ENCODE measurements around the gene AP2A2. TPM values are rescaled to one million over a fixed set of nuclear protein-coding genes. Genes with fewer than 3 reads are reported as not detected.

AP2A2 gene
- total RNA-seq, 2 experiments from 2014 or later = 45.9 to 46.6 TPM

DNA sequence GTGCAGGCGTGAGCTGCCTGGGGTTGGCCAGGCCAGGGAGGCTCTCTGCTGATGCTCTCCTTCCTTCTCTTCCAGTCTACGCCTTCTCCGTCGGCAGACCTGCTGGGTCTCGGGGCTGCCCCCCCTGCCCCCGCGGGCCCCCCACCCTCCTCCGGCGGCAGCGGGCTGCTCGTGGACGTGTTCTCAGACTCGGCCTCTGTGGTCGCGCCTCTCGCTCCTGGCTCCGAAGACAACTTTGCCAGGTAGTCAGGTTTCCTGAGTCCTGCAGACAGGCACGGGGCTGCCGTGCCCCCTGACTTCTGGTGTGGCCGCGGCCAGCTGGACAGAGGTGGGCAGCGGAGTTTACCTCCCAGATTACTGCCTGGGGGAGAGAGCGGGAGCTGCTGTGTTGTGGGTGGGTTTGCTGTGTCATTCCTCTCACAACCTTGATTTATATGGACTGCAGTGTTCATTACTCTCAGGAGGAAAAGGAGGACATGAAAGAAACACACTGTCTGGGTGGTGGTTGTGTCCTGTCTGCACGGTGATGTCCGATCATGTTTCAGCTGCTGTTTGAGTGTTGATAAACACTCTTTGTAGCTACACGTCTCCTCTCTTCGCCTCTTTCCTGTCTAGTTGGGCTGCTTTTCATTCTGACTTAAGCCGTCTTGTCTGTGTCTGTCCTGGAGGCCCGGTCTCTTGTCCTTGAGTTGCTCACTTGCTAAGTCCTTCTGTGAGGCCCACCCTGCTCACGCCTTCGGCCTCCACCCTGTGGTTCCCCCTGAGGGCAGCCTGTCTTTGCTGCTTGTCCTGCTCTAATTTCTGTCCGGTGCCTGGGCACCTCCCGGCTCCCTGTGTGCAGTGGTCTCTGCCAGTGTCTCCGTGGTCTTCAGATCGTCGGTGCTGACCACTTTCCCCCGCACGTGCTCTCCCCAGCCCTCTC is 74.9 kb downstream of the AP2A2 start:
- no peak overlapping the region for H3K27ac ChIP-seq (ENCODE audit: low read depth in 1 of 2, low read length in 2 of 2)
- H3K4me3 ChIP-seq (ENCODE audit: low read length) = no peak overlapping the region
- H3K4me1 ChIP-seq (ENCODE audit: insufficient read depth, low read length) = no peaks in the 10 kb centered on the region
- H3K9me3 ChIP-seq (ENCODE audit: control insufficient read depth in 1 of 2, insufficient read depth in 1 of 2, low read length in 2 of 2) = no peaks in the 10 kb centered on the region
- ATAC-seq (ENCODE audit: poor library complexity) (no peak), DNase-seq (no peak)
- intact Hi-C loops (cut with DNase I, micrococcal nuclease) = no loop called here
- H3K9me3 Mint-ChIP-seq = no peaks in the 10 kb centered on the region
- TF ChIP-seq, protein P1, sequence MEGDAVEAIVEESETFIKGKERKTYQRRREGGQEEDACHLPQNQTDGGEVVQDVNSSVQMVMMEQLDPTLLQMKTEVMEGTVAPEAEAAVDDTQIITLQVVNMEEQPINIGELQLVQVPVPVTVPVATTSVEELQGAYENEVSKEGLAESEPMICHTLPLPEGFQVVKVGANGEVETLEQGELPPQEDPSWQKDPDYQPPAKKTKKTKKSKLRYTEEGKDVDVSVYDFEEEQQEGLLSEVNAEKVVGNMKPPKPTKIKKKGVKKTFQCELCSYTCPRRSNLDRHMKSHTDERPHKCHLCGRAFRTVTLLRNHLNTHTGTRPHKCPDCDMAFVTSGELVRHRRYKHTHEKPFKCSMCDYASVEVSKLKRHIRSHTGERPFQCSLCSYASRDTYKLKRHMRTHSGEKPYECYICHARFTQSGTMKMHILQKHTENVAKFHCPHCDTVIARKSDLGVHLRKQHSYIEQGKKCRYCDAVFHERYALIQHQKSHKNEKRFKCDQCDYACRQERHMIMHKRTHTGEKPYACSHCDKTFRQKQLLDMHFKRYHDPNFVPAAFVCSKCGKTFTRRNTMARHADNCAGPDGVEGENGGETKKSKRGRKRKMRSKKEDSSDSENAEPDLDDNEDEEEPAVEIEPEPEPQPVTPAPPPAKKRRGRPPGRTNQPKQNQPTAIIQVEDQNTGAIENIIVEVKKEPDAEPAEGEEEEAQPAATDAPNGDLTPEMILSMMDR (IDR thresholded peaks at IDR 0.05) = no peak
- ChIA-PET POLR2A (no interaction called here), CTCF (no interaction called here)
- H3K36me3 Mint-ChIP-seq (ENCODE audit: low read depth) = peaks cover 67% of the 10 kb centered on the region
- H3K36me3 ChIP-seq (ENCODE audit: insufficient read depth, low read length) = peaks cover 61% of the 10 kb centered on the region
- H3K27me3 ChIP-seq (ENCODE audit: control insufficient read depth in 1 of 2, insufficient read depth in 2 of 2, low read length in 2 of 2) = no peaks in the 10 kb centered on the region
- no peaks in the 10 kb centered on the region for H3K27me3 Mint-ChIP-seq
- H3K27ac Mint-ChIP-seq = no peak overlapping the region
- peaks cover 11% of the 10 kb centered on the region for H3K4me1 Mint-ChIP-seq (ENCODE audit: low read depth)
- H3K4me3 Mint-ChIP-seq = no peak overlapping the region

DNA sequence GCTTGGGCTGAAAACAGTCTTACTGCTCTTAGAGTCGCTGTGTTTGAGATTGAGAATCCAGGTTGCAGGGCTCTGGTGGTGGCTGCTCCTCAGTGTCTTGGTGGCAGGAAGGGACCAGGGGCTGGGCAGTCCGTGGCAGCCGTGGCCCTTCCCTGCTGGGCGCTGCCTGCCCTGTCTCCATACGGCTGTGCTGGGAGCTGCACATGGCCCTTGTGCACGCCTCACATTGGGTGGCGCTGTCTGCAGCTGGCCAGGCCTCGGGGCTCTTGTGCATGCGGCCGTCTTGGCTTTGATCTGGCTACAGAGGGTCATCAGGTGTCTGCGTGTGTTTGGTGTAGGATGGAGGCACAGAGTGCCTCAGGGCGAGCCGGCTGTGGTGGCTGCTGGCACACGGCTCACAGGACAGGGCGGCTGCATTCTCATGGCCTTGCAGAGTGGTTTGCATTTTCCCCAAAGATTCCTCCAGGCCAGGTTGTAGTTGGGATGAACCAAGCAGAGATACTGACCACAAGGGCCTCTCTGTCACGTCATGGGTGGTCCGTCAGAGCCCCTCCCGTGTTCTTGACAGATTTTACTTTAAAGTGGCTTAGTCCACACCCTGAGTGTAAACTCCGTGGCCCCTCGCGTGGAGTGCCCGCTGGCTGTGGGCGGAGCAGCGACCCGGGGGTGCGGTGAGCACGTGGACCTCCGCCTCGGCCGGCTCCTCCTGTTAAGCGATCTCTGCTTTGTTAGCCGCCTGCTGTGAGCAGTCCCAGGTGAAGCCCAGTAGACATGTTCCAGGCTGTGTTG is 76.1 kb downstream of the AP2A2 start:
- Histone ChIP-seq H3K9me3 (ENCODE audit: control insufficient read depth in 1 of 2, insufficient read depth in 1 of 2, low read length in 2 of 2) (no peaks in the 10 kb centered on the region), H3K27ac (ENCODE audit: low read depth in 1 of 2, low read length in 2 of 2) (no peak overlapping the region), H3K4me3 (ENCODE audit: low read length) (no peak overlapping the region), H3K36me3 (ENCODE audit: insufficient read depth, low read length) (peaks cover 62% of the 10 kb centered on the region), H3K27me3 (ENCODE audit: control insufficient read depth in 1 of 2, insufficient read depth in 2 of 2, low read length in 2 of 2) (no peaks in the 10 kb centered on the region), H3K4me1 (ENCODE audit: insufficient read depth, low read length) (no peaks in the 10 kb centered on the region)
- H3K4me1 Mint-ChIP-seq (ENCODE audit: low read depth) = peaks cover 2% of the 10 kb centered on the region
- ChIA-PET POLR2A (no interaction called here), CTCF (no interaction called here)
- H3K27ac Mint-ChIP-seq = no peak overlapping the region
- no peaks in the 10 kb centered on the region for H3K27me3 Mint-ChIP-seq
- H3K36me3 Mint-ChIP-seq (ENCODE audit: low read depth) = peaks cover 67% of the 10 kb centered on the region
- TF ChIP-seq, protein P1 (IDR thresholded peaks at IDR 0.05) = no peak
- intact Hi-C loops (cut with DNase I, micrococcal nuclease) = no loop called here
- ATAC-seq (ENCODE audit: poor library complexity) (no peak), DNase-seq (no peak)
- H3K4me3 Mint-ChIP-seq = no peak overlapping the region
- H3K9me3 Mint-ChIP-seq = no peaks in the 10 kb centered on the region

DNA sequence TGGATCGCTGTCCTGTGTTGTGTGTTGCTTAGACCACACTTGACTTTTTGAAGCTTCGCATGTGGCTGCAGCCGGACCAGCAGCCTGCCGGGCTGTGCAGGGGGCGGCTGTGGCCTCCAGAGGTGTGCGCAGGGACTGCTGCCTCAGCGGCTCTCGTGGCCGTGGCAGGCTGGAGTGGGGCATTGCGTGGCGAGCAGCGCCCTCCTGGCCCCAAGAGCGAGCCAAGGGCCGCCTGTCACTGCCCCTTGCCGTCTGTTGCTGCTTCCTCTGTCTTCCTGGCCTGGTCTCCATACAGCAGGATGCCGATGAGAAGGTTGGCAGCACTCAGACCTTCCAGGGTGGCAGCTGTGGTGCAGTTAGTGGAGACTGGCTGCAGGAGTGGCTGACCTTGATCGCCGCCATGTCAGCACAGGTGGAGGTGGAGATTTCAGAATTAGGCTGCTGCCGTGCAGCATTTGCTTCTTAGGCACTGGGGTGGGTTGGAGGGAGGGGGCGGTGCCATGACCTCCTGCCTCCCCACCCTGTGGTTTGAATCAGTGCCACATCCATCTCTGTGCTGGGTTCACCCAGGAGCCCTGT is 76.8 kb downstream of the AP2A2 start:
- Histone ChIP-seq H3K4me1 (ENCODE audit: insufficient read depth, low read length) (no peaks in the 10 kb centered on the region), H3K27me3 (ENCODE audit: control insufficient read depth in 1 of 2, insufficient read depth in 2 of 2, low read length in 2 of 2) (no peaks in the 10 kb centered on the region), H3K36me3 (ENCODE audit: insufficient read depth, low read length) (peaks cover 69% of the 10 kb centered on the region), H3K4me3 (ENCODE audit: low read length) (no peak overlapping the region), H3K9me3 (ENCODE audit: control insufficient read depth in 1 of 2, insufficient read depth in 1 of 2, low read length in 2 of 2) (no peaks in the 10 kb centered on the region), H3K27ac (ENCODE audit: low read depth in 1 of 2, low read length in 2 of 2) (no peak overlapping the region)
- no peaks in the 10 kb centered on the region for H3K27me3 Mint-ChIP-seq
- H3K27ac Mint-ChIP-seq = no peak overlapping the region
- peaks cover 69% of the 10 kb centered on the region for H3K36me3 Mint-ChIP-seq (ENCODE audit: low read depth)
- TF ChIP-seq, protein P1 (IDR thresholded peaks at IDR 0.05) = no peak
- CTCF ChIA-PET = no interaction called here
- DNase-seq = no peak
- intact Hi-C loops (cut with DNase I, micrococcal nuclease) = no loop called here
- no peaks in the 10 kb centered on the region for H3K4me1 Mint-ChIP-seq (ENCODE audit: low read depth)
- POLR2A ChIA-PET = no interaction called here
- ATAC-seq (ENCODE audit: poor library complexity) = no peak
- H3K4me3 Mint-ChIP-seq = no peak overlapping the region
- no peaks in the 10 kb centered on the region for H3K9me3 Mint-ChIP-seq

All from CD4-positive, alpha-beta T cell (primary cell).